Activated CD8-positive, alpha-beta T cell treated with anti-CD3 and anti-CD28 coated beads for 36 hours (primary cell): ENCODE measurements around the gene LSM3. TPM values are rescaled to one million over a fixed set of nuclear protein-coding genes. Genes with fewer than 3 reads are reported as not detected.

ENCODE experiments used
- ATAC-seq: fragments of 200-7000 bp; cut with Tn5 transposase; one replicate; pipeline ENCODE4 v1.10.0; 2021; ENCODE audit warnings: mild to moderate bottlenecking, moderate library complexity
- CTCF ChIA-PET: fragments of 350-600 bp; sonication (Branson Sonifier 250); formaldehyde crosslinking; loops from one replicate; lab custom pipeline; 2021; ENCODE audit warnings: antibody characterized with exemption; lab: Charles Lee
- POLR2A ChIA-PET: fragments of 350-600 bp; sonication (Branson Sonifier 250); formaldehyde crosslinking; loops from one replicate; lab custom pipeline; 2021; ENCODE audit warnings: antibody characterized with exemption; lab: Charles Lee
- DNase-seq: peaks from one replicate; pipeline ENCODE4 v3.0.0-alpha.2; 2020
- H3K27ac Mint-ChIP-seq: one replicate; pipeline ENCODE4 v1.8.0; 2021; ENCODE audit warnings: mild to moderate bottlenecking, mixed read lengths
- H3K27me3 Mint-ChIP-seq: one replicate; pipeline ENCODE4 v1.8.0; 2021; ENCODE audit warnings: mixed read lengths
- H3K36me3 Mint-ChIP-seq: one replicate; pipeline ENCODE4 v1.8.0; 2021; ENCODE audit warnings: low read depth, mixed read lengths
- H3K4me1 Mint-ChIP-seq: one replicate; pipeline ENCODE4 v1.8.0; 2021; ENCODE audit warnings: low read depth, mixed read lengths
- H3K4me3 Mint-ChIP-seq: one replicate; pipeline ENCODE4 v1.8.0; 2021; ENCODE audit warnings: mild to moderate bottlenecking, moderate library complexity, mixed read lengths
- H3K9me3 Mint-ChIP-seq: one replicate; pipeline ENCODE4 v1.8.0; 2021; ENCODE audit warnings: mixed read lengths
- intact Hi-C: fragments of 100-400 bp; cut with micrococcal nuclease; formaldehyde crosslinking; loops from one replicate; pipeline ENCODE4 v1.10.0; 2022
- total RNA-seq, 2 experiments: library from RNA; stranded (reverse); gene quantifications; one replicate each; pipeline ENCODE4 v1.2.3, GENCODE V29; 2021
- TF ChIP-seq, protein P1 (sequence below): fragments of 200-600 bp; IDR thresholded peaks from one replicate; pipeline ENCODE4 v1.8.0; 2022; ENCODE audit warnings: antibody characterized with exemption, mild to moderate bottlenecking

The LSM3 gene
- total RNA-seq, 2 experiments from 2014 or later, result 20.0 to 20.5 TPM

DNA sequence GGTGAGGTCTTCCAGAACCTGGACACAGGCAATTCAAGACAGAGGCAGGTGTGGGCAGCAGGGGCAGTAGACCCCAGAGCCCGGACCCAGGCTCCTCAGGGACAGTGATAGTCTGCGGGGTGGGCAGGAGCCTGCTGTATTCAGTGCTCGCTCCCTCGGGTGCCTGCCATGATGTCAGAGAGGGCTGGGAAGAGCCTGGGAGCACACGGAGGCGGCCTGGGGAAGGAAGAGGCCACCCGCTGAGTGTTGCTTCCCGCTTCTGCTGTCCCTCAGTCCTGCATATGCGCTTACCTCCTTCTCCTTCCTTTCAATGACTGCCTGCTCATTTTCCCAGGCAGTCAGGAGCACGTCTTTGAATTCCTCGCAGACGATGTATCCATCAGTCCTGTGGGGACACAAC lies 31.0 kb upstream of the LSM3 start:
- TF ChIP-seq, protein P1, sequence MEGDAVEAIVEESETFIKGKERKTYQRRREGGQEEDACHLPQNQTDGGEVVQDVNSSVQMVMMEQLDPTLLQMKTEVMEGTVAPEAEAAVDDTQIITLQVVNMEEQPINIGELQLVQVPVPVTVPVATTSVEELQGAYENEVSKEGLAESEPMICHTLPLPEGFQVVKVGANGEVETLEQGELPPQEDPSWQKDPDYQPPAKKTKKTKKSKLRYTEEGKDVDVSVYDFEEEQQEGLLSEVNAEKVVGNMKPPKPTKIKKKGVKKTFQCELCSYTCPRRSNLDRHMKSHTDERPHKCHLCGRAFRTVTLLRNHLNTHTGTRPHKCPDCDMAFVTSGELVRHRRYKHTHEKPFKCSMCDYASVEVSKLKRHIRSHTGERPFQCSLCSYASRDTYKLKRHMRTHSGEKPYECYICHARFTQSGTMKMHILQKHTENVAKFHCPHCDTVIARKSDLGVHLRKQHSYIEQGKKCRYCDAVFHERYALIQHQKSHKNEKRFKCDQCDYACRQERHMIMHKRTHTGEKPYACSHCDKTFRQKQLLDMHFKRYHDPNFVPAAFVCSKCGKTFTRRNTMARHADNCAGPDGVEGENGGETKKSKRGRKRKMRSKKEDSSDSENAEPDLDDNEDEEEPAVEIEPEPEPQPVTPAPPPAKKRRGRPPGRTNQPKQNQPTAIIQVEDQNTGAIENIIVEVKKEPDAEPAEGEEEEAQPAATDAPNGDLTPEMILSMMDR, result no peak
- POLR2A ChIA-PET, result no interaction called here
- Mint-ChIP-seq H3K4me3 (no peak overlapping the region), H3K36me3 (peaks cover 11% of the 10 kb centered on the region), H3K9me3 (no peaks in the 10 kb centered on the region), H3K27ac (no peak overlapping the region), H3K27me3 (no peaks in the 10 kb centered on the region), H3K4me1 (peaks cover 28% of the 10 kb centered on the region)
- CTCF ChIA-PET, result no interaction called here
- intact Hi-C loops, result no loop called here
- ATAC-seq (no peak), DNase-seq (no peak)

DNA sequence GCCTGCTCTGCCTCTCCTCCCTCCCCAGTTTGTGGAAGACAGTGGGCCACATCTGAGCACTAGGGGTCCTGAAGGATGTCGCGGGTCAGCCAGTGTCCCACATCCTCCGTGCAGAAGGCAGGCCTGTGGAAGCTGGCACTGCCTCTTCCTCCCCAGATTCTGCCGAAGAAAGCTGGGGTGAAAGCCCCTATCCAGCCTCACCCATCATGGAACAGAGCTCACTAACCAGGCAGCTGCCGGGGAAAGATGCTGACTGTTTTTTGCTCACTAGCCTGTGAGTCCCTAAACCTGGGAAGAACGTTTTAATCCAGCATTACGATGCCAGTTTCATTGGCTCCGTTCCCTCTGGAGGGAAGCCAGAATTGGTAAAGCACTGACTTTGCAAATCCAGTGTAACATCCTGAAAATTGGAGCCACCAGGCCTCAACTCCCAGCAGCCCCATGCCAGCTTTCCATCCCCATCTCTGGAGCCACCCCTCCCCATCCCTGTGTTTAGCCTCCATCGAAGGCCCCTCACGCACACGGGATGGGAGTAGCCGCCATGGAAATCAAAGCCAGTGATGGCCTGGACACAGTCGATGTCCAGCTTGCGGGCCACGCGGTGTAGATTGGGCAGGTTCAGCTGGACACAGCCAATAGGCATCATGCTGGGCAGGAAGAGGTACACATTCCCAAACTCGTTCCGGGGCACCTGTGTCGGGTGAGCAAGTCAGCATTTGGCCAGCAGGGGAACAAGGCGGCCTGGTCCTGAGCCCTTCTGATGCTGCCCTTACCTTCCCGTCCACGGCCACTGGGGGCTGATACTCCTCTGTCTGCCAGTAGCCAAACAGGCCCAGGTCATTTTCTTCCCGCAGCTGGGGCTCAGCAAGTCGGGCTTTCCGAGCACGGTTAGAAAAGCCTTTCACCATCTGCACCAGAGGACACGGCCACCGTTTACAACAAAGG lies 30.3 kb upstream of the LSM3 start:
- POLR2A ChIA-PET, result no interaction called here
- intact Hi-C loops, result no loop called here
- Mint-ChIP-seq H3K9me3 (no peaks in the 10 kb centered on the region), H3K4me1 (peaks cover 21% of the 10 kb centered on the region), H3K27me3 (no peaks in the 10 kb centered on the region), H3K4me3 (no peak overlapping the region), H3K27ac (no peak overlapping the region), H3K36me3 (peaks cover 6% of the 10 kb centered on the region)
- CTCF ChIA-PET, result interaction anchor here (1.7 kb wide), 1 partner anchor 23 kb away, joined by 4 read pairs; the partner anchor contains the start of genes CHCHD4 and TMEM43
- ATAC-seq (no peak), DNase-seq (no peak)
- TF ChIP-seq, protein P1, result no peak

DNA sequence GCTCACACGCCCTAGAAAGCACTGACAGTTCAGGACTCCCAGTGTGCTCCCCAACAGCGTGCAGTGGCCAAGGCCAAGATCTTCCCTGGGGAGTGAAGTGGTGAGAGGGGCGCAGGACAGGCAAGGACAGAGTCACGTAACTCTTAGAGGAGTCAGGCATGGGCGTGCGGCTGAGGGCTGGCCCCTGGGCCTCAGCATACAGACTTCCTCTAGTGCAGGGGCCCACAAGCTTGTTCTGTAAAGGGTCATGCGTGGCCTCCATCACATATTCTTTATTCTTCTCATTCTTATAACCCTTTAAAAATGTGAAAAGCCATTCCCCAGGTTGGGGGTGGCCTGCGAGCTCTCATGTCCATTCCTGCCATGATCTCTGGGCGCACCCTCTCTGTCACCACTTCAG lies 28.5 kb upstream of the LSM3 start:
- ChIA-PET POLR2A (interaction anchor here (0.7 to 1.0 kb wide), 2 partner anchors 16 to 21 kb away, joined by 3 read pairs; no protein-coding TSS in a partner anchor), CTCF (interaction anchor here (1.7 kb wide), 1 partner anchor 25 kb away, joined by 4 read pairs; the partner anchor contains the start of genes CHCHD4 and TMEM43)
- Mint-ChIP-seq H3K27me3 (no peaks in the 10 kb centered on the region), H3K9me3 (no peaks in the 10 kb centered on the region), H3K36me3 (peaks cover 17% of the 10 kb centered on the region), H3K27ac (no peak overlapping the region), H3K4me1 (peaks cover 11% of the 10 kb centered on the region), H3K4me3 (no peak overlapping the region)
- TF ChIP-seq, protein P1, result no peak
- ATAC-seq (no peak), DNase-seq (no peak)
- intact Hi-C loops, result no loop called here

DNA sequence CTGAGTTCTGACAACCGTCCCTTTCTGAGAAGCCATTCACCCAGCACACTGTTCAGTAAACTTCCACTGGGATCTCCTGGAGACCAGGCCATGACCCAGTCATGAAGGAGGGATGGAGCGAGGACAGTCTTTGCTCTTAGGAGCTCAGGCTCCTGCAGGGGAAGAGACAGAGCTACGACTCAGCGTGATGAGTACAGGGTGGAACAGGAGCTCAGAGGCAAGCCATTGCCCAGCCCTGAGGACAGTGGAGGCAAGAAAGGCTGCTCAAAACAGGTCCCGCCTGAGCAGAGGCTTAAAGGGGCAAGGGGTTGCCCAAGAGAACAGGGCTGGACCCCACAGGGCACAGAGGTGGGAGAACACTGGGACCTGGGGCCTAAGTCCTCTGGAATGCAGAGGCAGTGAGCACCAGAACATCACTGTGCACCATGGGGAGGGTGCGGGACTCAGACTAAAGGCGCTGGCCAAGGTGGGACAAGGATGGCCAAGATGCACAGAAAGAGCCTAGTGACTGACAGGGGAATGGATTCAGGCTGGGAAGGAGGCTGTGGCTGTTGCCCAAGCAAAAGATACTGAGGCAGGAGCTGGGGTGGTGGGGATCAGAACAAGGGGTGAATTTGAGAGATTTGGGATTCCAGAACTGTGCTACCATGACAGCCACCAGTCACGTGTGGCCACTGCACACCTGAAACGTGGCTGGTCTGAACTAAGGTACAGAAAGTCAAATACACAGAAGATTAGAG lies 28.0 kb upstream of the LSM3 start:
- Mint-ChIP-seq H3K27ac (no peak overlapping the region), H3K36me3 (peaks cover 15% of the 10 kb centered on the region), H3K4me1 (peaks cover 7% of the 10 kb centered on the region), H3K27me3 (no peaks in the 10 kb centered on the region), H3K9me3 (no peaks in the 10 kb centered on the region), H3K4me3 (no peak overlapping the region)
- TF ChIP-seq, protein P1, result no peak
- POLR2A ChIA-PET, result interaction anchor here (0.7 to 1.0 kb wide), 3 partner anchors 17 to 20 kb away, joined by 3 read pairs; no protein-coding TSS in a partner anchor
- DNase-seq, result no peak
- intact Hi-C loops, result no loop called here
- CTCF ChIA-PET, result interaction anchor here (1.5 kb wide), 1 partner anchor 53 kb away, joined by 5 read pairs; no protein-coding TSS in a partner anchor
- ATAC-seq, result no peak
